Endothelial cell of hepatic sinusoid (primary cell): ENCODE data around the gene SEMA5A.
"Not testable (repeated sequence)": the region's sequence is repeated elsewhere in the genome, so short reads cannot be mapped to it uniquely, and the experiment has no call there.

Source experiments
- in situ Hi-C: cut with HindIII; loops from 2 replicates; pipeline ENCODE4 v1.10.0; 2017; ENCODE audit warnings: low sequenced_read_pairs

Gene SEMA5A

DNA sequence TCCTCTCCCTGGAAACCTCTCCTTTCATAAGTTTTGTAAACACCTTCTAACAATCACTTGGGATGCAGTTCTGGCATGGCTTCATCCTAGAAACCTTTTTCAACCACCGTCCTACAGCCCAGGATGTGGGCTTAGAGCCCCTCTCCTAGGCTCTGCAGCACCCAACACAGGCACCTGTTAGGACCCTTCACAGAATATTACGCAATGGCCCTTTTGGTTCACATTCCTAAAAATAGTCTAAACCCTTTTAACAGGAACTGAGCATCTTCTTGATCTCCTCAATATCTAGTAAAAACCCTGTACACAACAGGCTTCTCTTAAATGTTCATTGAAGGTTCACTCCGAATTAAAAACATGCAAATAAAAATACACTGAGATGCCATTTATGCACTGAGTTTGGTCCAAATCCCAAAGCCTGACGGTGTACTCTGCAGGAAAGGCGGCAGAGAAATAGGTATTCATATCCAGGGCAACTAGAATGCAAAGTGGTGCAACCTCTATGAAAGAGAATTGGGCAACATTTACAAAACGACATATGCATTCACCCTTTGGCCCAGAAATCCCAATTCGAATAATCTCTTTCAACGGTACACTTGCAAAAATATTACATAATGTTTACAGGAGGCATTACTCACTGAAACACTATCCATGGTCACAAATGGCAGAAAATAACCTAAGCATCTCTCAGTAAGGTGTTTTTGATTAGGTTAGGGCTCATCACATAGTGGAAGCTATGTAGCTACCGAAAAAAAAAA, 169.3 kb downstream of the SEMA5A start:
- in situ Hi-C loops = no loop called here

DNA sequence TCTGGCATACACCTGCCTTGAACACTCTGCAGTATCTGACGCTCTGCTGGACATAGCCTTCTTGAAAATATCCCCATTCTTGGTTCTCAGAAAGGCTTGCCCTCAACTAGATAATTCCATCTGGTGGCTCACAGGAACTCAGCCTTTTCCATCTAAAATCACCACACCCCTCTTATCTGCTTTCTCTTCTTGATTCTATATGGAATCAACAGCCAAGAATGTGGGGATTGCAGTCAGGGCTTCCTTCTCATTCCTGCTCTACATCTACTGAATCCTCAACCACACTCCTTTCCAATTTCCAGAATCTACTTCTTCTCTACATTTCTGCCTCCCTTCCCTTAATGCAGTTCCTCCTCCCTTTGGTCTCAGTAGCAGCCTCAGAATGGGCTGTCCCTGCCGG, 170.1 kb downstream of the SEMA5A start:
- in situ Hi-C loops = no loop called here

DNA sequence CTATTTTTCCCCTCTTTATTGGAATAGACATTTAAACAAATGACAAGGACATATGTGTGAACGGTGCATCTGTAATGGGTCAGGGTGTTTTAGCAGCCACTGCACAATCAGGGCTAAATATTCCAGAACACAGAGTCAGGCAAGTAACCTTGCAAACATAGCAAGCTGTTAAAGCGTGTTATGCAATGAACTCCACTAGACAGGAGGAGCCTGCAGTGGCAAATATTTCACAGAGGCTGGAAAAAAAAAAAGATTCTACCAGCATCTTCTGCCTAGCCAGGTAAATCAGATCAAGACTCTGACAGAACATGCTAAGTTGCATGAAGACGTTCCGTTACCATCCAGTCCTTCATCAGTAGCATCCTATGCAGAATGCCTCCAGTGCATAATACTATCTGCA, 171.8 kb downstream of the SEMA5A start:
- in situ Hi-C loops = no loop called here

DNA sequence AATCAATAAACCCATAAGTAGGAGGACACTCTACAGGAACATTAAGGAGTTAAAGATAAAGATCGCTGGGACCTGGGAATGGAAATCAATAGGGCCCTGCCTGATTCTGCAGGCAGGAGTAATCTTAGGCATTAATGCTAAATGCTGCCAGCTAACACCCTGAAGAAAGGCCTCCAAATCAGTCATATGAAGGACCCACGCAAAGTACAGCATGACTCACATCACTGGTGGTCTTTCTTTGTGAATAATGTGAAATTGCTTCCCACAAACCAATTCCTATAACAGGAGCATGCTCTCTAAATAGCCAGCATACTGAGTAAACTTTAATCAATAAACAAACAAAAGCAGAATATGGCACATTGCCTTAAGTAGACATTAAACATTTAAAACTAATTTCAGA, 172.3 kb downstream of the SEMA5A start:
- in situ Hi-C loops = no loop called here

DNA sequence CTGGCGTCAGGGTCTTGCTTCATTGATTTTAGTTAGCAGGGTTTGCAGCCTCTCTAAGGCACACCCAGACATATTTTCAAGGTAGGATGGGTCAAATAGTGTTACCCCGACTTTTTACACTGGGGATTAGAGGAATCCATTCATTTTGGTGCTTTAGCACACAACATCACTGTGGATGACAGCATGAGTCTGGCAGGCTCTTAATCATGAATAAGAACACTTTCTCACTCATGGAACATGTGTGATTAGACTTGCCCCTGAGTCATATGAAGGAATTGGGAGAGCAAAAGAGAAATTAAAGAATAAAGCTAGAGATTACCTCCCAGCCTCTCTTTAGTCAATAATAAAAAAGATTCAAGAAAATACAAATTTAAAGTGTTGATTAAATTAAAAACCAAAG, 175.6 kb downstream of the SEMA5A start:
- in situ Hi-C loops = no loop called here

DNA sequence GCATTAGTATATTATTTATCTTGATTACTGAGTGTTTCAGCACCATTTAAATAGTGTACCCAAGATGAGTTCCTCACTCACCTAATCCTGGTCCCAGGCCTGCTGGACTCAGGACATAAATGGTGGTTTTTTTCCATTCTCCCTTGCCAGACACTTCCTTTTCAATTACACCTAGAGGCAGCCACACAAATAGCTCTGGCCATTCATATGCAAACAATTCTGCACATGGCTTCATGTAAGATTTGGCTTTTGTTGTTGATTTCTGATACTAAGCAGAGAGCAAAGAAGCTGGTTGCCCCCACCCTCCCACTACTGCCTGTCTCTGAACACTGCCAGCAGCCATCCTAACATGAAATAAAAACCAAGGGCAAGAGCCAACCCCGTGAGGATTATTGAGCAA, 180.4 kb downstream of the SEMA5A start:
- in situ Hi-C loops = no loop called here

DNA sequence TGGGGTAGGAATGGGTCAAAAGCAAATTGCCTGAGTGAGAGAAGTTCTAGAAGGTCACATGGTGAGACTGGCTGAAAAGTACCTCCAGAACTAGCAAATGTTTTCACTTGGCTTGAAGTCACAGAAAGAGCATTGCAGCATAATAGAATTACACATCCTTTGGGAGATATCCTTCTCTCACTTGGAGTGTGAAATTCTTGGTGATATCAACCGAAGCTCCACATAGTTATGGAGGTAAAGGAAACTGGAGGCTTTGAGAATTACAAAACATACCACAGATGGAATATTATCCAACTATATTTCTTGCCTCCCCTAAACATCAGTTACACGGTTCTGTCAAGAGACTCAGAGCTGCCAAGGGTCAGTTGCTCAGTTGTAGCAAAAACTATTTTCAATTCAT, 182.4 kb downstream of the SEMA5A start:
- in situ Hi-C loops = no loop called here

DNA sequence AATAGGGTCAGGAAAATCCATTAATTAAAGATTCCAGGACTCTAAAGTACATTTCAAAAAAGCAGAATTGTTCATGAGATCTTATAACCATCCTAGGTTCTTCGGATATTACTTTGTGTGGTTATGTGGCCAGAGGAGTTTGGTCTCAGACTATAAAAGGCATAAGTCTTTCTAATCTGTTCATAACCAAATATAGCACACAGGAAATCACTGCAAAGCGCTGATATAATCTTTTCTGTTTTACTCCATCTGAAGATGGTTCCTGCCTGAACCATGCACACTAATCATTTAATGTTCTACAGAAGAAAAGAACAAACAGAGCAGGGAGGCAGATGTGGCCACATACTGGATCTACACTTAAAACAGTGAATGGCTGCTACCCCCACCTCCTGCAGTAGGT, 182.8 kb downstream of the SEMA5A start:
- in situ Hi-C loops = no loop called here

DNA sequence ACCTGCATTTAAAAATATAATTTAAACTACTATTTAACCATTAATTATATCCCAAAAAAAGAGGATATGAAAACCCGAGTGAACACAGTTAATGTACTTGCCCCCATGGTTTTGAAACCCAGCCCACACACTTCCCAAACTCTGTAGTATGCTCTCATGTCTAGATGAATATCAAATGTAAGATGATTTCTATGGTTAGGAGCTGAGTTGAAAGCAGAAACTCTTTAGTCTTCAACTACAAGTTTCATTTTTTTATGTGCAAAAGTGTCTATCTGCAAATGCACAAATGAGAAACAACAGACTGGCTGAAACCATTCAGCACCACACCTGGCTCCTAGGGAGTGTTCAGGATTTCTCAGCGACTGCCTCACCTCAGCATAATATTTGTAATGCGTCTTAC, 183.3 kb downstream of the SEMA5A start:
- in situ Hi-C loops = no loop called here

DNA sequence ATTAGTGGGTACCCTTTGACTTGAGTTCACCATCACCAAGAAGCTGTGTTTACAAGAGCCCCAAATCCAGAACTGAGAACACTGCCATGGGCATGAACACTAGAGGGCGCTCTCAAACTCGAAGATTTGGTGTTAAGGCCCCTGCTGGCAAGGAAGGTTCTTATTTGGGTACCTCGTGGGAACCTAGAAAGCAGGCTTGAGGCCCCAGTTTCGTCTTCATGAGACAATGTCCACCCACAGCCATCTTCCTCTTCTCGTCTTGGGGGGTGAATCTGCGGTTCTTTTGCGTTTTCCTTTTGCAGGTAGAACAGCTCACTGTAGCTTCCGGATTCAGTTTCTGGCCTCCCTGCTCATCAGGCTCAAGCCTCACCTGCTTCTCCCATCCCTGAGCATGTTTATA, 184.0 kb downstream of the SEMA5A start:
- in situ Hi-C loops = no loop called here

DNA sequence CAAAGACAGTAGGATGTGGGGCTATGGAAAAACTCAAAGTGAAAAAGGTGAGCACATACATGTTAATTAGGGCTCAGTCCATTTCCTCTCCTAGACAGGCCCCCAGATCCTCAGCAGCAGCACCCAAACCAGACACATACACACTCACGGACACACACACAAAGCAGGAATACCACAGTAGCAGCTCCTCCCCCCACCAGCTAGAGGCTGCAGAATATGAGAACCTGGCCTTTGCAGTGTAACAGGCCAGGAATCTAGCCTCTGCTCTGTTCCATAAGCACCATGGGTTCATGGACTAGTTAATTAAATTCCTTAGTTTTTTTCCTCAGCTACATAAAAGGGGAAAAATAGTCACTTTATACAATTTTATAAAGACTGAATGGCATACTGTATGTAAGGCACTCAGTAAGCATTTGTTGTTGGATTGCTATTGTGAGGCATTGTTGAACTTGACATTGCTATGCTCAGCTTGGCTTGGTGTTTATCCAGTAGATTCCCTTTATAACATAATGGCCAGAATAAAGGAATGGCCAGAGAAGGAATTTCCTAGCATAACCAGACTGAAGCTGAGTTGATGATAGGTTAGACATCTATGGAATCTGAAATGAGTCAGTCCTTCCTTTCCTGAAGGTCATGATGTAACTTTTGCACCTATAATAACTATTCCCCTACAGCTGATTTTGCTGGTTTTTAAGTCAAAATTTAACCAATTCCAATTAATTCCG, 186.8 kb downstream of the SEMA5A start:
- in situ Hi-C loops = no loop called here

DNA sequence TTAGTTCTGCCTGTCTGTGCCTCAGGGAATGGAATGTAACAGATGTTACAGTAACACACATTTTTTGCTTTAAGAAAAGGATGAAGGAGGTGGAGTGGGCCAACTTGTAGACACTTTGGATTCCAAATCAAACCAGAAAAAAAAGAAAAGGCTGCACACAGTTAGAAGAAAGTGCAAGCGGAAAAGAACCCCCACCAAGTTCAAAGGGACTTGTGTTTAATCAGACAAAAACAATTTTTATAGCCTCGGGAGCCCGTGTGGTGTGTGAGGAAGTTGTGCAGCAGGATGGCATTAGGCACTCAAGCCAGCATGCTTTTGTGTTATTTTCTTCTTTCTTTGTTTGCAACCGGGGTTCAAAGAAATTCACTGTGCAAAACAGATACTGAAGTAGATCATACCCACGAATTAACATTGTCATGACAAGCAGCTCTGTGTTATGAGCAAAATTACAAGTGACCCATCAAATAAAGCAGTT, 189.5 kb downstream of the SEMA5A start:
- in situ Hi-C loops = no loop called here

DNA sequence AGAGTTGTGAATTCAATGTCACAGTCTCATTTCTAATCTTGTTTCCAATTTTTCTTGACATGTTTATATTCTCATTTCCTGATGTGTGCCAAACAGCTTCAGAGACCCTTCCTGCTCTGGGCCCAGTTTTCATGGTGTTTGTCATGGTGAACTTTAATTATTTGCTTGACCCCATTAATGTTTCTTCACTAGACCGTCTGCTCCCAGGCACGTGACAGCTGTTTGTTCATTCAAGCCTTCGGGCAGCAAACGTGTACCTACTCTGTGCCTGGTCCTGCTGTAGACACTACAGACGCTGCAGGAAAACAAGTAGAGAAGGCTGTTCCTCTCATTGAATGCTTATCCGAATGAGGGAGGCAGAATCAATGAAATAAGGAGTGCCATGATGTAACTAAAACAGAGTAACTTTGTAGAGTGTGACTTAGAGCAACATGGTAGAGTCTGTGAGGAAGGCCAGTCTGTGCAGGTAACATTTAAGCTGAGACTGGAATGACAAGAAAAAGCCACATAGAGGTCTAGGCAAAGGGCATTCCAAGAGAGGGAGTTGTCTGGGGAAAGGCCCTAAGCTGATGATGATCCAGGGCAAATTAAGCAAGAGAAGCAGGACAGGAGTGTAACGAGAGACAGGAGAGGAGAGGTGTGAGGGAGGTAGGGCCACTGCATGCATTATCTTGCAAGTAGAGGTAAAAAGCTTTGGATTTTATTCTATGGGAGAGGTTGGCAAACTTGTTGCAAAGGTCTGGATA, 191.4 kb downstream of the SEMA5A start:
- in situ Hi-C loops = no loop called here

DNA sequence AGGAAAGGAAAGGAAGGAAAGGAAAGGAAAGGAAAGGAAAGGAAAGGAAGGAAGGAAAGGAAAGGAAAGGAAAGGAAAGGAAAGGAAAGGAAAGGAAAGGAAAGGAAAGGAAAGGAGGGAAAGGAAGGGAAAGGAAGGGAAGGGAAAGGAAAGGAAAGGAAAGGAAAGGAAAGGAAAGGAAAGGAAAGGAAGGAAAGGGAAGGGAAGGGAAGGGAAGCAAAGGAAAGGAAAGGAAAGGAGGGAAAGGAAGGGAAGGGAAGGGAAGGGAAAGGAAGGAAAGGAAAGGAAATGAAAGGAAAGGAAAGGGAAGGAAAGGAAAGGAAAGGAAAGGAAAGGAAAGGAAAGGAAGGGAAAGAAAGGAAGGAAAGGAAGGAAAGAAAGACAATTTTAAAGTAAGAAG, 192.8 kb downstream of the SEMA5A start:
- in situ Hi-C loops = not testable (repeated sequence)

DNA sequence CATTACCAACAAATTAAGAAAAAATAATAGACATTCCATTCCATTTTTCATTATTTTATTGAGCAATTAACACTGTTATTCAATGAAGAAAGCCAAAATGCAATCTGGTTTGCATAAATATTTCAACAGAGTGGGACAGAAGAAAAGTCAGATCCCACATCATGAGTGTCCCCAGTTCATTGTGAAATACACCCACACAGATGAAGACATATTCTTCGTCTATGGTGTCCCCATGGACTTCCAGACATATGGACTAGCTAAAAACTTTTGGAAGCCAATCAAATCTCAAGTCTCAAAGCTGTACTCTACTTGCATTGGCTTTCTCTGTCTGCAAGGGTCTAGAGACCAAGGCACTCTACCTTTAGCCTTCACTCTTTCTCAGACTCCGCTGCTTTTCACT, 194.3 kb downstream of the SEMA5A start:
- in situ Hi-C loops = no loop called here

DNA sequence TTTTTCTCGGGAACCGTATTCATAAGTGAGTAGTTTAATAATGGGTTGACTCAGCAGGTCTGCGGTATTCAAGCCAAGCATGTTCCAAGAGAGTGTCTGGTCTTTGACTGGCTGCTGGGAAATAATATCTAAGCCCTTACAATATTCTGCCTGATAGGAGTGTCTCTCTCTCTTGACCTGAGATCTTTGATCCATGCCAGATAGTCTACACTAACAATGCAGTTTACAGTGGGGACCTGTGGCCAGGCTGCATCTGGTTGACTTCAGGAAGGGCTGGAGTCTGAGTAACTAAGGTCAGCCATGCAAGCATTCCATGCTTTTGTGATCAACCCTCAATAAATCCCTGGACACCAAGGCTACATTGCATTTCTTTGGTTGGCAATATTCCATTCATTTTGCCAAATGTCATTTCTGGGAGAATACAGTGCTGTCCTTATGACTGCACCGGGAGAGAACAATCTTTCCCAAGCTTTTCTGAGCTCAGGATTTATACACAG, 195.5 kb downstream of the SEMA5A start:
- in situ Hi-C loops = no loop called here

DNA sequence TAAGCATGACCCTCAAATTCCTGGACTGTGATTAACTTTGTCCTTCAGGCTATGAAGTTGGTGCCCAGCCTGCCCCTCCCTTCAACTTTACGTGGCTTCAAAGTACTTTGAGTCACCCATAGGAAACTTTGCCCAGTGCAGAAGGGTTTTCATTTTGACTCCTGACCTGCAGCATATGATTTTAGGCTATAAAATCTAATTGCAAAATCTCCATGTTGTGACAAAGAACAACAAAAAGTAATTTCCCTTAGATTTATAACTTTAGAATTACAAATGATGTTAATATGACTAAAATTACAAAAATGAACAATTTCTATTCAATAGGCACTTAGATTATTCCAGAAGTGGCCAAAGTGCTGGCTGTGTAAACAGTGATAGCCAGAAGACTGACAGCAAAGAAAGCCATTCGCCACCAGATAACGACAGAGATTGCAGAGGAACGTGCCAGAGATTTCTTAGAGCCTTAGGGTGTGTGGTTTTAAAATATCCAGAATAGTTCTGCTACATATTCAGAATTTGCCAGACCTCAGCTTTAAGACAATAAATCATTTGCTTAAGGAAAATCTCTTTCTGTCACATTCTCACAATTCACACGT, 197.4 kb downstream of the SEMA5A start:
- in situ Hi-C loops = no loop called here

DNA sequence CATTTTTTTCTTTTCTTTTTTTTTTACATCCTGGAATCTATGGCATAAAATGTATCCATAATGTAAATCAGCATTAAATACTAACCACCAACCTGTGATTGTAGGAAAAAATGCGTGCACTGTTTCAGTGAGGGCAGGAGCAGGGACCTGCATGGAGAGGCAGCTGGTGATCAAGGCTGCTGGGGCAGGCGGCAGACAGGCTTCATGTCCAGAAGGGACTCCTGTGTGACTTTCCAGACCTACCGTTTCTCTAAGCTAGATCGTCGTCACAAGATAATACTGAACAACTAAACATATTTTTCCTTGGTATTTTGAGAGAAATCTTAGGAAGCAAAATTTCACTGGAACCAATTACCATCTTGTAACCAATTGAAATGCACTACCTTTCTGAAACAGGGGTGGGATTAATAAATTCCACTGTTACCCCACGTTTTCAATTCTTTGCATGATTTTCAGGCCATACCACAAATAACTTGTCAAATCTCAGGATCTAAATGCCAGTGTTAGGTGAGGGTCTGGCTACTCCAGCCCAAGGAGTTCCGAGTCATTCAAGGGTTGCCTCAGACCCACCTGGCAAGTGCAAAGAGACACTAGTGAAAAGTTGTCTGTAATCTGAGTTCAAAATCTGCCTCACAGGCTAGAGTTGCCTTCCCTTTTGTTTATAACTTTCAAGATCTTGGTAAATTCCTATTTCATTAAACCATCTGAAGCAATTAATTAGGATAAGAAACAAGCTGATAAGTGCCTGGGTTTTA, 198.2 kb downstream of the SEMA5A start:
- in situ Hi-C loops = no loop called here

DNA sequence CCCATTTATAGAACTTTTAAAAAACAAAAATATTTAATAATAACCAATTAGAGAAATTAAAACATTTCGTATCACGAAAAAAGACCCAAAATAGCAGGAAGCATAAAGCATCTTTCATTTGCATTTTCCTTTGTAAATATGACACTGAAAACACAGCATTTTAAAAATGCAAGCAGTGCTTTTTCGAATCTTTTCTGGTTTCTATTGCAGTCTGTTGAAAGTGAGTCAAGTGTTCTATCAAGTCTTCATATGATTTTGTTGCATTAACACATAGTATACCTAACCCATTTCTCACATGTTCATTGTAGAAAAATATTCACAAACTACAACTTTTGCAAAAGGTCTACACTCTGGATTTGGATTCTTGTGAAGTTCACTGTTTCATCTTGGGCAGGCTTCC, 198.8 kb downstream of the SEMA5A start:
- in situ Hi-C loops = no loop called here

DNA sequence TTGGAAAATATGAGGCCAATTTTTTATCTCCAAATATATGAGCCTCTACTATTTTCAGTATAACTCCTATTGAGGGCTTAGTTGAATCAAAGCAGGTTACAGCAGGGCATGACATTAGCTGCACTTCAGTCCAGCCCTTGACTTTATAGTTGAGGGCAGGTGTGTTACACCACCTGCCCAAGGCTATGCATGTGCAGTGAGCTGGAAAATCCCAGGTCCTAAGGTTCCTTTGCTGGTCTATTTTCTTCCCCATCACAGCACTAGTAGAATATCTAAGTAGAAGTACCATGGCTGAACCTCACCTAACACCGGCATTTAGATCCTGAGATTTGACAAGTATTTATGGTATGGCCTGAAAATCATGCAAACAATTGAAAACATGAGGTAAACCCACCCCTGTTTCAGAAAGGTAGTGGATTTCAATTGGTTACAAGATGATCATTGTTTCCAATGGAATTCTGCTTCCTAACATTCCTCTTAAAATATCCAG, 201.1 kb downstream of the SEMA5A start:
- in situ Hi-C loops = no loop called here
